HUDEP-2 (cell line): ENCODE measurements around the gene TNFRSF21.
"Not testable (repeated sequence)": the region's sequence is repeated elsewhere in the genome, so short reads cannot be mapped to it uniquely, and the experiment has no call there.

Experiments used
- DNase-seq, 76 experiments: peaks; one replicate each; lab custom pipeline; 2025; ENCODE audit not compliant: unreplicated experiment in 76 of 76; lab: John Stamatoyannopoulos, UW

TNFRSF21 gene

GRCh38 chr6:47231151-47231550 is 78.6 kb downstream of the TNFRSF21 start:
- no peak for DNase-seq

- DNase-seq, result no peak
Measured at GRCh38 chr6:47230579-47230978, 79.1 kb downstream of the TNFRSF21 start.

DNA sequence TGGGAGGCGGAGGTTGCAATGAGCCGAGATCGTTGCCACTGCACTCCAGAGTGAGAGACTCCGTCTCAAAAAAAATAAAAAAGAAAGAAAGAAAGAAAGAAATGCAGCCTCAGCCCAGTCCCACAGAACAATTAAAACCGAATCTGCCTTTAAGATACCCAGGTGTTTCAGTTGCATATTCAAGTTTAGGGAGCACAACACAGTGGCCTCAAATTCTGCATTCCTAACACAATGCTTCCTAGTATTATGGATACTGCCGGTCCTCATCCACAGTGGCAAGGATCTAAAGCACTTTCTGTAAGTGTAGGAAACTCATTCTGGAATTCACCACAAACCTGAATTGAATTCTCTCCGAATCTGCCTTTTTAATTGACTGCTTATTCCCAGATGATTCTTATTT is 80.5 kb downstream of the TNFRSF21 start:
- no peak for DNase-seq

GRCh38 chr6:47228093-47228492 is 81.6 kb downstream of the TNFRSF21 start:
- DNase-seq, result not testable (repeated sequence)

DNA sequence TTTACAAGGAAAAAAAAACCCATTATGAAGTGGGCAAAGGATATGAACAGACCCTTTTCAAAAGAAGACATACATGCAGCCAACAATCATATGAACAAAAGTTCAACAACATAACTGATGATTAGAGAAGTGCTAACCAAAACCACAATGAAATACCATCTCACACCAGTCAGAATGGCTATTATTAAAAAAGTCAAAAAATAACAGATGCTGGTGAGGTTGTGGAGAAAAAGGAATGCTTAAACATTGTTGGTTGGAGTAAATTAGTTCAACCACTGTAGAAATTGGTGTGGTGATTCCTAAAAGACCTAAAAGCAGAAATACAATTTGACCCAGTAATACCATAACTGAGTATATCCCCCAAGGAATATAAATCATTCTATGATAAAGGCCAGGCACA is 86.5 kb downstream of the TNFRSF21 start:
- not testable (repeated sequence) for DNase-seq

- DNase-seq, result no peak
Measured at GRCh38 chr6:47221565-47221964, 88.1 kb downstream of the TNFRSF21 start.

DNA sequence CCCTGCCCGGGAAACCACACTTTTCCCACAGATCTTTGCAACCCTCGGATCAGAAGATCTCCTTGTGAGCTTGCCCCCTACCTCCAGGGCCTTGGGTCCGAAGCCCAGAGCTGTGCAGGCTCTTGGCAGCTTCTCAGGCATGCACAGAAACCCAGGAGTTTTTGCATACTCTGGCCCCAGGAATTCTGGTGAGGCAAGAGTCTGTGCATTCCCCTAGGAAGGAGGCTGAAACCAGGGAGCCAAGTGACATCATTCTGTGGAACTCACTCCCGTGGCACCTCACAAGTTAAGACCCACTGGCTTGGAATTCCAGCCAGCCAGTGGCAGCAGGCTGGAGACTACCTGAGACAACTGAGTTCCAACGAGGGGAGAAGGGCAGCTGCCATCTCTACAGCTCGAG is 100.1 kb downstream of the TNFRSF21 start:
- DNase-seq, result no peak

DNA sequence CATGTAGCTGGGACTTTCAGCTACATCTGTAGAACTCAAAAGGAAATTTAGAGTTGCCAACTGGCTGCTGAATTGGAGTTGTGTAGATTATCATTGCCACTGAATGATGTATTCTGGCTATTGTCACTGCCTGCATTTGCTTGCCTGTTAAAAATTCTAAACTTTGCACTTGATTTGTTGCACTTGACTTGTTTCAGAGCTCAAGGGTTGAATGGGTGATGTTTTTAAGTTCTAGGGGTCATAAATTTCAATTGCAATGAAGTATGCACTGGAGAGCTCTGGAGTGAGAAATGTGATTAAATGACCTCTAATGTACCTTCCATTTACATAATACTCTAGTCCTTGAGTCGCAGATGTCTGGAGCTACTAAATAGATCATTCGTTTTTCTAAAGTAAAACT is 102.4 kb downstream of the TNFRSF21 start:
- no peak for DNase-seq

DNA sequence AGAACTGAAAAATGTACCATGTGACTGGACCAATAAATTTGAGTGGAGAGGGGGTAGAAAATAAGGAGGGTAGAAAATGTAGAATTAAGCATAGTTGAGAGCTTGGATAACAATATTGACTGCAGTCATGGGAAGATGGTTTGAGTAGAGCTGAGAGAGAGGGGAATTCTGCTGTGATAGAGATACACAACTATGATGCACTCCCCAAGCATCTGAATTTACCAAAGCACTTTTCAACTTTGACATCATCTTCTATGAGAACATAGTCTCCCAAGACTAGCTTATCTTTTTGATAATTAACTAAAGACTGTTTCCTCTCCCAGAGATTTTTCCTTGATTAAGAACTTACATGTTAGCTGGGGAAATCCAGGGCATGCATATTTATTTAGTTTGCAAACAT is 103.1 kb downstream of the TNFRSF21 start:
- DNase-seq, result no peak

- no peak for DNase-seq
Measured at GRCh38 chr6:47203938-47204611, 105.6 kb downstream of the TNFRSF21 start.

GRCh38 chr6:47203266-47203937 is 106.3 kb downstream of the TNFRSF21 start:
- no peak for DNase-seq

DNA sequence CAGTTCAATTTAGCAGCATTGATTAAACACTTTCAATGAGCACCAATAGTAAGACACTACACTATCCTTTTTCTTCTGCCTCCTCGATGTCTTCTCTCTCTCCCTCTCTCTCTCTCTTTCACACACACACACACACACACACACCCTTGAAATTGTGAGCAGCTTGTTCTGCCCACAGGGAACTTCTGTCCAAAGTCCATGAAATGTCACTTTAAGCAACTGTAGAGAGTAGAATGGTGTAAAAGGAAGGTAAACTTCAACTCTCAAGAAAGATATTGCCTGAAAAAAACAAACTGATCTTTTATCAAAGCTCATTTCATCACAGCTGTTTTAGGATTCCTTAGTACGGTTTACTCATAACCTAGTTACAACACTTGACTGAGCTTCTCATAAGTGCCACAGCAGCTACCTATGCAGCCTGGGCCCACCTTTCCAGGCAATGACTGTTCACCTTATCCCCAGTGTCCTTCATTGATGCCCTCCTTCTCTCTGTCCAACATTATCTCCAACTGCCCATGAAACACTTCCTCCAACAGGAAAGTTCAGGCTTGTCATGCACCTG is 107.0 kb downstream of the TNFRSF21 start:
- no peak for DNase-seq

GRCh38 chr6:47200536-47201334 is 109.0 kb downstream of the TNFRSF21 start:
- DNase-seq, result no peak

- DNase-seq, result no peak
Measured at GRCh38 chr6:47197682-47198640, 111.7 kb downstream of the TNFRSF21 start.

GRCh38 chr6:47196113-47196512 is 113.6 kb downstream of the TNFRSF21 start:
- no peak for DNase-seq

GRCh38 chr6:47195011-47195650 is 114.6 kb downstream of the TNFRSF21 start:
- DNase-seq, result no peak

- DNase-seq, result no peak
Measured at GRCh38 chr6:47188588-47189021, 121.1 kb downstream of the TNFRSF21 start.

DNA sequence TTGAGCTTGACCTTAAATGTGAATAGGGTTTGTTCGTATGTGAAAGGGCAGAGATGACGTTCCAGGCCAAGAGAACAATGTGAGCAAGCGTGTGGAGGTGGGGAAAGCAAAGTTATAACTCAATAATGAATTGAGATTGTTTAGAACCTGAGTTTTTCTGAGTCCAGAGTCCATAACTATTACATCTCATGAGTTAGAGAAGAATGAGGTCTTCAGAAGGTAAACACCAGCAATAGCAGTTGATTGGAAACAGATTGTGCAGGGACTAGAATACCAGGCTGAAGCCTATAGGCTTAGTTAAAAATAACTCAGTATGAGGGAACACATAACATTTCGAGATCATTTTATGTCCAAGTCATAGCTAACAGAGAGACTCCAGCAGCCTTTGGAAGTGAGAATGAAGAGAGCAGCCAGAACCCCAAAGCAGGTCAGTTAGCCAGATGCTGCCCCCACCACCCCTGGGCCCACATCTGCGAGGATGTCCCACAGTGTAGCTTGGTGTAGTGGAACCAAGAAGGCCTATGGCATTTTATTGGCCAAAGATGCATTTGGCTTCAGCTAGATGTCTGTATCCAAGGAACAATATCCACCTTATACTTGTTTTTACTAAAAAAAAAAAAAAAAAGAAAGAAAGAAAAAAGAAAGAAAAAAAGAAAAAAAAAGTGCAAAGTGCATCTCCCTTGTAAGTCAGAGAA is 121.7 kb downstream of the TNFRSF21 start:
- DNase-seq, result no peak

DNA sequence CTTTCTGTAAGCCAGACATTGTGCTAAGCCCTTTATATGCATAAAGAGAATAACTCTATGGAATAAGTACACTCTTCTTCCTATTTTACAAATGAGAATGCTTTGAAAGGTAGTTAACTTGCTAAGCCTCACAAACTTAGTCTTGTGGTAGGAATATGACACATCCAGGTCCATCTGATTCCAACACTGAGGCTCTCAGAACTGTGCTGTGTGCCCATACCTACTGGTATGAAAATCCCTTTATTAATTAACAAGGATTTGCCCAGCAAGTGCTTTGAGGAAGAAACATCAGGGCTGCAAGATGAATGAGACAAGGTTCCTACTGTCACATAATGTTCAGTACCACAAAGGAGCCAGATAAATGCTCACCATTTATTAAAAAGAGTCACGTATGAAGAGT is 122.6 kb downstream of the TNFRSF21 start:
- DNase-seq, result no peak
